LNCAP (cell line): ENCODE data around the gene ESF1.

ENCODE experiments used
- CTCF ChIP-seq: fragments of 450-650 bp; IDR thresholded peaks from 2 replicates; pipeline ENCODE4 v1.5.1; 2017; ENCODE audit warnings: mild to moderate bottlenecking

The ESF1 gene

GRCh38 chr20:13700761-13701160 lies 84.0 kb downstream of the ESF1 start:
- TF ChIP-seq CTCF: no peak

GRCh38 chr20:13694420-13695150 lies 90.1 kb downstream of the ESF1 start:
- TF ChIP-seq CTCF: no peak

- no peak for TF ChIP-seq CTCF
Observed at GRCh38 chr20:13692802-13693736, 91.7 kb downstream of the ESF1 start.

- TF ChIP-seq CTCF: no peak
Observed at GRCh38 chr20:13690943-13691342, 93.8 kb downstream of the ESF1 start.

- TF ChIP-seq CTCF: no peak
Observed at GRCh38 chr20:13687815-13688214, 96.9 kb downstream of the ESF1 start.

- TF ChIP-seq CTCF: no peak
Observed at GRCh38 chr20:13685623-13686022, 99.1 kb downstream of the ESF1 start.

GRCh38 chr20:13684566-13685222 lies 100.0 kb downstream of the ESF1 start:
- TF ChIP-seq CTCF: no peak
